ENCODE data around the gene SMPDL3A. TPM values are rescaled to one million over a fixed set of nuclear protein-coding genes. Genes with fewer than 3 reads are reported as not detected.
A peak's percentile ranks its signal among the peaks of the same experiment; 100 is the strongest.

SMPDL3A gene
- total and polyA plus RNA-seq, 2 of the 13 experiments (the other 11 are each of a cell fraction or from before 2014, with no cell fraction given): 7.8 to 17.3 TPM

- no peak for TF ChIP-seq PRDM15 (CRISPR knock-in tag; IDR thresholded peaks at IDR 0.05)
- peak; percentile 91; the same call in 1 of the 2 replicates for TF ChIP-seq ZNF580 (CRISPR knock-in tag; IDR thresholded peaks at IDR 0.05; ENCODE audit: borderline replicate concordance, low read depth)
- TF ChIP-seq HOXD1 (CRISPR knock-in tag; IDR thresholded peaks at IDR 0.05): peak; percentile 64; the same call in 1 of the 2 replicates
- peak; percentile 39; the same call in 1 of the 2 replicates for TF ChIP-seq BRCA1 (CRISPR knock-in tag; IDR thresholded peaks at IDR 0.05)
- peak; percentile 99 for TF ChIP-seq TBX2 (CRISPR knock-in tag; IDR thresholded peaks at IDR 0.05; ENCODE audit: borderline replicate concordance)
- TF ChIP-seq RARA (CRISPR knock-in tag; IDR thresholded peaks at IDR 0.05): peak; percentile 77
- TF ChIP-seq ZNF343 (CRISPR knock-in tag; IDR thresholded peaks at IDR 0.05): no peak
- peak; percentile 51; the same call in 1 of the 2 replicates for TF ChIP-seq NFIC (IDR thresholded peaks at IDR 0.05; ENCODE audit: low read length)
- TF ChIP-seq DRAP1 (CRISPR knock-in tag; IDR thresholded peaks at IDR 0.05): peak; percentile 95
- TF ChIP-seq DPF2 (CRISPR knock-in tag; IDR thresholded peaks at IDR 0.05; ENCODE audit: borderline replicate concordance, low read depth): peak; percentile 64; the same call in 1 of the 2 replicates
- no peak for TF ChIP-seq SIX1 (CRISPR knock-in tag; IDR thresholded peaks at IDR 0.05; ENCODE audit: borderline replicate concordance)
- TF ChIP-seq KMT2A (CRISPR knock-in tag; IDR thresholded peaks at IDR 0.05): no peak
- TF ChIP-seq NCOA5 (CRISPR knock-in tag; IDR thresholded peaks at IDR 0.05): no peak
- no peak for TF ChIP-seq CENPX (CRISPR knock-in tag; IDR thresholded peaks at IDR 0.05)
- TF ChIP-seq FOXC1 (CRISPR knock-in tag; IDR thresholded peaks at IDR 0.05; ENCODE audit: borderline replicate concordance): peak; percentile 58; the same call in 1 of the 2 replicates
- TF ChIP-seq RXRA (CRISPR knock-in tag; IDR thresholded peaks at IDR 0.05): peak; percentile 27; the same call in 1 of the 2 replicates
- TF ChIP-seq SOX5 (CRISPR knock-in tag; IDR thresholded peaks at IDR 0.05; ENCODE audit: borderline replicate concordance): peak; percentile 97
- TF ChIP-seq ZNF83 (CRISPR knock-in tag; IDR thresholded peaks at IDR 0.05; ENCODE audit: borderline replicate concordance): no peak
- TF ChIP-seq RBM39 (IDR thresholded peaks at IDR 0.05; ENCODE audit: low read depth, low read length, poor library complexity, severe bottlenecking): no peak
- TF ChIP-seq ZNF543 (CRISPR knock-in tag; IDR thresholded peaks at IDR 0.05): 0 out of 2 replicates have a peak, but pooled peaks have one; percentile 62
- TF ChIP-seq ZNF414 (CRISPR knock-in tag; IDR thresholded peaks at IDR 0.05): peak; percentile 41; the same call in 1 of the 2 replicates
- no peak for TF ChIP-seq ZBTB34 (CRISPR knock-in tag; IDR thresholded peaks at IDR 0.05)
- TF ChIP-seq PHF21A (CRISPR knock-in tag; IDR thresholded peaks at IDR 0.05): peak; percentile 81; the same call in 1 of the 2 replicates
- no peak for TF ChIP-seq EEA1 (CRISPR knock-in tag; IDR thresholded peaks at IDR 0.05; ENCODE audit: borderline replicate concordance)
- no peak for TF ChIP-seq KAT2B (IDR thresholded peaks at IDR 0.05; ENCODE audit: borderline replicate concordance, low read depth, low read length)
Measured at GRCh38 chr6:122798099-122798641, 9.1 kb downstream of the SMPDL3A start (continued).
